ENCODE measurements around the gene SLU7.

GRCh38 chr5:160356550-160357347 is 62.1 kb downstream of the SLU7 start:
- no peak for TF ChIP-seq CTCF (conservative IDR thresholded peaks at IDR 0.05; ENCODE audit: low read depth, low read length)
- TF ChIP-seq POLR2A (IDR thresholded peaks at IDR 0.05; ENCODE audit: low read depth, low read length) = no peak
- no peak for TF ChIP-seq USF2 (IDR thresholded peaks at IDR 0.05; ENCODE audit: low read depth, low read length)
- TF ChIP-seq SMC3 (IDR thresholded peaks at IDR 0.05; ENCODE audit: low read depth, low read length) = no peak
- no peak for TF ChIP-seq RAD21 (IDR thresholded peaks at IDR 0.05; ENCODE audit: low read length)
- no peak for TF ChIP-seq CHD1 (IDR thresholded peaks at IDR 0.05; ENCODE audit: low read depth, low read length)

Measured in IMR-90 (cell line).